Activated naive CD4-positive, alpha-beta T cell treated with anti-CD3 and anti-CD28 coated beads, Interleukin-2, amount 10 ng/mL, durations not matched to agents 7 days and 5 days (primary cell): ENCODE results near the gene PITRM1.

ENCODE experiments used
- CTCF ChIA-PET: fragments of 350-600 bp; sonication (Branson Sonifier 250); formaldehyde crosslinking; loops from one replicate; lab custom pipeline; 2021; ENCODE audit warnings: antibody characterized with exemption; lab: Charles Lee
- DNase-seq: peaks from one replicate; pipeline ENCODE4 v3.0.0-alpha.2; 2020
- H3K27ac Mint-ChIP-seq: one replicate; pipeline ENCODE4 v1.8.0; 2021; ENCODE audit warnings: mild to moderate bottlenecking, moderate library complexity, mixed read lengths
- H3K27me3 Mint-ChIP-seq: one replicate; pipeline ENCODE4 v1.8.0; 2021; ENCODE audit warnings: mild to moderate bottlenecking, mixed read lengths
- H3K36me3 Mint-ChIP-seq: one replicate; pipeline ENCODE4 v1.8.0; 2021; ENCODE audit warnings: mixed read lengths
- H3K4me1 Mint-ChIP-seq: one replicate; pipeline ENCODE4 v1.8.0; 2021; ENCODE audit warnings: mixed read lengths
- H3K4me3 Mint-ChIP-seq: one replicate; pipeline ENCODE4 v1.8.0; 2021; ENCODE audit warnings: mild to moderate bottlenecking, moderate library complexity, mixed read lengths
- H3K9me3 Mint-ChIP-seq: one replicate; pipeline ENCODE4 v1.8.0; 2021; ENCODE audit warnings: mixed read lengths

PITRM1 gene

GRCh38 chr10:3132036-3133025 lies 40.3 kb downstream of the PITRM1 start:
- CTCF ChIA-PET = no interaction called here
- no peak overlapping the region for H3K4me3 Mint-ChIP-seq
- peaks cover 72% of the 10 kb centered on the region for H3K36me3 Mint-ChIP-seq
- no peaks in the 10 kb centered on the region for H3K4me1 Mint-ChIP-seq
- no peak for DNase-seq
- no peaks in the 10 kb centered on the region for H3K27me3 Mint-ChIP-seq
- no peaks in the 10 kb centered on the region for H3K9me3 Mint-ChIP-seq
- H3K27ac Mint-ChIP-seq = no peak overlapping the region

- no peaks in the 10 kb centered on the region for H3K27me3 Mint-ChIP-seq
- no peak overlapping the region for H3K4me3 Mint-ChIP-seq
- CTCF ChIA-PET = no interaction called here
- peaks cover 68% of the 10 kb centered on the region for H3K36me3 Mint-ChIP-seq
- no peaks in the 10 kb centered on the region for H3K4me1 Mint-ChIP-seq
- peak overlapping the region; percentile 73 for H3K27ac Mint-ChIP-seq
- DNase-seq = no peak
- H3K9me3 Mint-ChIP-seq = no peaks in the 10 kb centered on the region
Measured at GRCh38 chr10:3131098-3131497, 41.5 kb downstream of the PITRM1 start.

DNA sequence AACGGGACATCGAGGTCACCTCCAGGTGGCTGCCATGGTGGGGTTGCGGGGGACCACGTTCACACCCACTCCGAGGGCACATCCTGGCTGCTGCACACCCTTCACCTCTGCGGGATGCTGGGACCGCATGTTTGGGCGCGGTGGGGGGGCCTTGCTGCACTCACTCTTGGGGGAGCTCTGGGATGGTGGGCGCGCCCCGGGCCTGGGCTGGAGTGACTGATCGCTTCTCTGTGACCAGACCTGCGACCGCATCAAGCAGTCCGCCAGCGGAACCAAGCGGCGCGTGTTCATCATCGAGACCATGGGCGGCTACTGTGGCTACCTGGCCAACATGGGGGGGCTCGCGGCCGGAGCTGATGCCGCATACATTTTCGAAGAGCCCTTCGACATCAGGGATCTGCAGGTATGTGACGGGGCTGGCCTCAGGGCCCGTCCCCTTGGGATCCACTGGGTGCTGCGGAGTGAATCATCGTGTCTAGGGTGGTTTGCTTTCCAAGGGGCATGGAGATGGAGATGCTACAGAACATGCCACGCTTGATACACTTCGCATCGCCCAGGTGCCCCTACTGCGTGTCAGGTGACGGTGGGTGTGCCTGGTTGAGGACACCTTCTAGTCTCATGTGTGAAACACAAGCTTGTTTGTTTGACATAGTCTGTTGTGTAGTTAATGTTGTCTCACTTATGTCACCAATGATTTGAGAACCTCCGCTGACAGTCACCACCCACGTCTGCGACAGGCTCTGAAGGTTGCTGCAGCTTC lies 42.8 kb downstream of the PITRM1 start:
- H3K27ac Mint-ChIP-seq = no peak overlapping the region
- no peak for DNase-seq
- CTCF ChIA-PET = interaction anchor here (0.5 kb wide), 1 partner anchor 1568 kb away, joined by 3 read pairs; no protein-coding TSS in a partner anchor
- no peaks in the 10 kb centered on the region for H3K9me3 Mint-ChIP-seq
- H3K27me3 Mint-ChIP-seq = no peaks in the 10 kb centered on the region
- H3K4me1 Mint-ChIP-seq = no peaks in the 10 kb centered on the region
- H3K36me3 Mint-ChIP-seq = peaks cover 70% of the 10 kb centered on the region
- no peak overlapping the region for H3K4me3 Mint-ChIP-seq

DNA sequence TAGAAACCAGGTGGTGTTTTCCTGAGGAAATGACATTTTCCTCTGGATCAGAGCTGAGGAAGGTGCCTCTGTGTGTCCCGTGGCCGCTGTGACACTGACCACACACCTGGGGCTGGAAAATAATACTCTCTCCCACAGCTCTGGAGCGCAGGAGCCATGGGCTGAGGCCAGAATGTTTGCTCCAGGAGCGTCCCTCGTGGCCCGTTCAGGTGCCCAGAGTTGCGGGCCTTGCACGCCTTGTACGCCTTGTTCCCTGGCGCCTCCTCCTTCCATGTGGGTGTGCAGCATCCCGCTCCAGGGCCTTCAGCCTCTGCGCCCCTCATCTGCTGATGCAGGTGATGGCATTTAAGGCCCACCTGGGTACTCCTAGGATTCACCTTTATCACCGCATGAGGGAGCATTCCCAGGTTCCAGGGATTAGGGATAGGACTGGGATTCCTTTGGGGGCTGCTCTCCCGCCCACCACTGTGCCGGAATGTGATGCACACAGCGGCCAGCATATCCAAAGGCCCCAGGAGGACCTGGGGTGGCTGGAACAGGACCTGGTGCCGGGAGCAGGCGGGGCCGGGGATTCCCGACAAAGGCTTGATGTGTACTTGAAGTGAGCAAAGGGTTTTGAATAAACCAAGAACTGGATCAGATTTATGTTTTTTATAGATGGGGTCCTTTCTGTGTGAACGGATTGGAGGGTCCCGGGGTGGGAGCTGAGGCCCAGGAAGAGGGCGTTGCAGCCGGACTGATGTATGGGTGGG lies 44.0 kb downstream of the PITRM1 start:
- Mint-ChIP-seq H3K4me3 (no peak overlapping the region), H3K9me3 (no peaks in the 10 kb centered on the region), H3K27me3 (no peaks in the 10 kb centered on the region), H3K36me3 (peaks cover 68% of the 10 kb centered on the region), H3K4me1 (no peaks in the 10 kb centered on the region), H3K27ac (peak overlapping the region; percentile 42)
- no peak for DNase-seq
- CTCF ChIA-PET = no interaction called here

GRCh38 chr10:3127921-3128320 lies 44.7 kb downstream of the PITRM1 start:
- Mint-ChIP-seq H3K4me1 (no peaks in the 10 kb centered on the region), H3K4me3 (no peak overlapping the region), H3K36me3 (peaks cover 69% of the 10 kb centered on the region), H3K9me3 (no peaks in the 10 kb centered on the region), H3K27me3 (no peaks in the 10 kb centered on the region), H3K27ac (peak overlapping the region; percentile 65)
- no peak for DNase-seq
- CTCF ChIA-PET = no interaction called here

DNA sequence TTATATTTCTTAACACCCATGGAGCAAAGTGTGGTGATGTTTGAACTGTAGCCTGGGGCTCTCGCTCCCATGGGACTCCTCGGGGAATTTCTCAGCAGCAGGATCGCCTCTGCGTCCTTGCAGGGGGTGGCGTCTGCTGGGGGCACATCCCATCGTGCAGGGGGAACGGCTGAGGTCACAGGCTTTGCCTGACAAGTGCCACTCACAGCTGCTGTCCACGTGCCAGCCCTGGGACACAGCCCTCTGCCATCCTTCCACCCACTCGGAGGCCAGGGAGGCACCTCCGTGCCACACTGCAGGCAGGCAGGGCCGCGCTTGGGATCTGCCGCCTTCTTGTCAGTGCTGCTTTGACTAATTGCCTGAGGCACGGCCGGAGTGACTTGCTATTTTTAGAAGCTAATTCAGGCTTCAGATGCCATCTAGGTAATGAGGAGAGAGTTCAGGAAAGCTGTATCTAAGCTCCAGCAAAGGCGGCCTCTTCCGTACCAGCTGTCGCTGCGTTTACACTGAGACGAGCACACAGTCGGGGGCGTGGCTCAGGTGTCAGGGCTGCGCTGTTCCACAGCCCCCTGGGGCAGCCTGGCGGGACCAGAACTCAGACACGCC lies 45.7 kb downstream of the PITRM1 start:
- Mint-ChIP-seq H3K36me3 (peaks cover 68% of the 10 kb centered on the region), H3K9me3 (no peaks in the 10 kb centered on the region), H3K27ac (no peak overlapping the region), H3K27me3 (no peaks in the 10 kb centered on the region), H3K4me1 (no peaks in the 10 kb centered on the region), H3K4me3 (no peak overlapping the region)
- CTCF ChIA-PET = no interaction called here
- DNase-seq = no peak

DNA sequence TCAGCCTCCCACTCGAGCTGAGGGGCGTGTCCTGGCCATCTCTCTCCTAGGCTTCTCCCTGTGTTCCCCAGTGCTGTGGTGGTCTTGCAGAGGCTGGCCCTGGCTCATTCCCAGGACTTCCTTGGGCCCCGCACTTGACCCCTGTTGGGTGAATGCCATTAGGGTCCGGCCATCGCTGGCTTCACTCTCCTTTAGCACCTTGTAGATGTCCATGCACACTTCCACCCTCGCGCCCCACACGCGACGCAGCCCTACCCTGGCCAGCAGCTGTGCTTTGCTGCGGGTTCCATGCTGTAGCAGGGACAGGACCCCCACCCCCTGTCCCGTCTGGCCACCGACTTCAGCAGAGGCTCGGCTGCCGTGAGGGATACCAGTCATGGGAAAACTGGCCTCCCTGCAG lies 46.3 kb downstream of the PITRM1 start:
- Mint-ChIP-seq H3K4me3 (no peak overlapping the region), H3K27me3 (no peaks in the 10 kb centered on the region), H3K27ac (peak overlapping the region; percentile 84), H3K4me1 (no peaks in the 10 kb centered on the region), H3K9me3 (no peaks in the 10 kb centered on the region), H3K36me3 (peaks cover 64% of the 10 kb centered on the region)
- DNase-seq = no peak
- CTCF ChIA-PET = interaction anchor here (1.2 kb wide), 1 partner anchor 14 kb away, joined by 4 read pairs; no protein-coding TSS in a partner anchor

DNA sequence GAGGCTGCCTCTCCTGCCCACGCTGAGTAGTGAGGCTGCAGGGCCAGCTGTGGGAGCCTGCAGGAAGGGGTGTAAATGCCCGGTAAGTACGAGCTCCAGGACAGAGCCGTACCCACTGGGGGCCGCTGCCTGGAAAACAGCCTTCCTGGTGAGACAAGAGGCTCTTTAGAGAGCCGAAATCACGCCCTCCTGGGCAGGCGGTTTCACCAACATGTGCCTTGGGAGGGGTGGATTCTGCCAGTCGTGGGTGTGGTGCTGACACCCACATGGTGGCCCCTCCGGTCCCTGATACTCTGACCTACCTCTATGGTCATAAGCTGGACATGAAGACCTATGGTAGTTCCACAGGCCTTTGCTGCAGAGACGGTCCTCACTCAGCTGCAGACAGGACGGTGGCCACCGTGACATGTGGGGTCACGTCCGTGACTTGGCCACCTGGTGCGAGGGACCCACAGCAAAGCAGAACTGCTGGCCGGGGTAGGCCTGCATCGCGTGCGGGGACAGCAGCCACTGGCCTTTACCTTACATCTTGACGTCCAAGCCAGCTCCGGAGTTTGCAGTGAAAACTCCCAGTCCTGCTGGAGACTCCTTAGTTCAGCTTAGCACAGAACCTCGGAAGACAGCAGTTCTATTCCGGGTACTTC lies 46.9 kb downstream of the PITRM1 start:
- Mint-ChIP-seq H3K36me3 (peaks cover 66% of the 10 kb centered on the region), H3K27ac (no peak overlapping the region), H3K4me1 (no peaks in the 10 kb centered on the region), H3K4me3 (no peak overlapping the region), H3K27me3 (no peaks in the 10 kb centered on the region), H3K9me3 (no peaks in the 10 kb centered on the region)
- CTCF ChIA-PET = interaction anchor here (1.2 kb wide), 1 partner anchor 13 kb away, joined by 4 read pairs; no protein-coding TSS in a partner anchor
- DNase-seq = no peak

GRCh38 chr10:3124412-3125175 lies 48.0 kb downstream of the PITRM1 start:
- H3K9me3 Mint-ChIP-seq = no peaks in the 10 kb centered on the region
- no peak overlapping the region for H3K4me3 Mint-ChIP-seq
- H3K36me3 Mint-ChIP-seq = peaks cover 67% of the 10 kb centered on the region
- H3K27ac Mint-ChIP-seq = no peak overlapping the region
- H3K4me1 Mint-ChIP-seq = no peaks in the 10 kb centered on the region
- no peaks in the 10 kb centered on the region for H3K27me3 Mint-ChIP-seq
- CTCF ChIA-PET = interaction anchor here (1.2 kb wide), 1 partner anchor 12 kb away, joined by 4 read pairs; no protein-coding TSS in a partner anchor
- DNase-seq = no peak

- no peak overlapping the region for H3K27ac Mint-ChIP-seq
- H3K4me3 Mint-ChIP-seq = no peak overlapping the region
- CTCF ChIA-PET = no interaction called here
- H3K9me3 Mint-ChIP-seq = no peaks in the 10 kb centered on the region
- no peaks in the 10 kb centered on the region for H3K4me1 Mint-ChIP-seq
- no peak for DNase-seq
- H3K36me3 Mint-ChIP-seq = peaks cover 66% of the 10 kb centered on the region
- no peaks in the 10 kb centered on the region for H3K27me3 Mint-ChIP-seq
Measured at GRCh38 chr10:3123571-3124411, 48.8 kb downstream of the PITRM1 start.

- Mint-ChIP-seq H3K9me3 (no peaks in the 10 kb centered on the region), H3K27ac (no peak overlapping the region), H3K27me3 (no peaks in the 10 kb centered on the region), H3K36me3 (peaks cover 66% of the 10 kb centered on the region), H3K4me1 (no peaks in the 10 kb centered on the region), H3K4me3 (no peak overlapping the region)
- CTCF ChIA-PET = no interaction called here
- DNase-seq = no peak
Measured at GRCh38 chr10:3122486-3123205, 49.9 kb downstream of the PITRM1 start.

DNA sequence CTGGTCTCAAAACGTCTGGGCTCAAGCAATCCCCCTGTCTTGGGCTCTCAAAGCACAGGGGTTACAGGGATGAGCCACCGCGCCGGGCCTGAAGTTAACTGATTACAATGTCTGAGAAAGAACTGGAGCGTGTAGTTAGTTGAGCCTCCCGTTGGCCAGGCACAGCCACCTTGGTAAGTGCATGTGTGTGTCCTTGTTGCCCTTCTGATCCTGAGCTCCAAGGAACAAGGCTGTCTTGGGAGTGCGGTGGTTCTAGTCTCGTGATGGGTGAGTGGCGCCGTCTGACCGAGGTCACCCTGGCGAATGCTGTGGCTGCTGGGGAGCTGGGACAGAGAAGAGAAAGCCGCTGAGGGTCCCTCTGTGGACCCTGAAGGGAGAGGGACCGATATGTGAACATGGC lies 50.5 kb downstream of the PITRM1 start:
- Mint-ChIP-seq H3K27ac (no peak overlapping the region), H3K27me3 (no peaks in the 10 kb centered on the region), H3K4me3 (no peak overlapping the region), H3K4me1 (no peaks in the 10 kb centered on the region), H3K36me3 (peaks cover 68% of the 10 kb centered on the region), H3K9me3 (no peaks in the 10 kb centered on the region)
- CTCF ChIA-PET = no interaction called here
- no peak for DNase-seq
